ENCODE data around the gene RTP2.

GRCh38 chr3:187665764-187666402, 36.5 kb downstream of the RTP2 start:
- TF ChIP-seq CEBPB (IDR thresholded peaks at IDR 0.05) (no peak), USF1 (IDR thresholded peaks at IDR 0.05) (no peak), ZBTB7A (IDR thresholded peaks at IDR 0.05; ENCODE audit: low read depth) (no peak), EP300 (IDR thresholded peaks at IDR 0.05; ENCODE audit: borderline replicate concordance) (no peak), REST (IDR thresholded peaks at IDR 0.05; ENCODE audit: low read depth) (no peak), TAF1 (IDR thresholded peaks at IDR 0.05; ENCODE audit: low read depth) (no peak), EGR1 (IDR thresholded peaks at IDR 0.05) (no peak), YY1 (IDR thresholded peaks at IDR 0.05; ENCODE audit: low read depth) (no peak), RAD21 (IDR thresholded peaks at IDR 0.05; ENCODE audit: low read depth) (no peak), FOXM1 (IDR thresholded peaks at IDR 0.05; ENCODE audit: borderline replicate concordance, low read depth) (no peak), CREB1 (IDR thresholded peaks at IDR 0.05; ENCODE audit: low read depth) (no peak)

All from Ishikawa (cell line).